ENCODE results near the gene PLGRKT.

GRCh38 chr9:5459289-5459829, 21.6 kb upstream of the PLGRKT start:
- TF ChIP-seq CTCF (conservative IDR thresholded peaks at IDR 0.05 in 1 of 2, IDR thresholded peaks at IDR 0.05 in 1 of 2; ENCODE audit: low read depth in 1 of 2, low read length in 2 of 2) (no peak), EZH2 (IDR thresholded peaks at IDR 0.05; ENCODE audit: low read length, missing control alignments) (no peak)

Measured in fibroblast of lung (primary cell).